Keratinocyte (primary cell): ENCODE measurements around the gene ZBTB5. TPM values are rescaled to one million over a fixed set of nuclear protein-coding genes. Genes with fewer than 3 reads are reported as not detected.

ENCODE experiments used
- DNase-seq: peaks from one replicate; pipeline ENCODE4 v3.0.0-alpha.2; 2011; ENCODE audit warnings: low read depth, missing footprints, low spot score
- FAIRE-seq: peaks from 2 replicates; lab custom pipeline; 2011; peaks lifted over from hg19 to GRCh38; lab: Jason Lieb, UNC
- H2AFZ ChIP-seq: 2 replicates; pipeline ENCODE4 v1.6.0; 2012; ENCODE audit warnings: low read length, control low read depth, inconsistent platforms; ENCODE audit not compliant: control insufficient read depth
- H3K27ac ChIP-seq: 2 replicates; pipeline ENCODE4 v1.5.1; 2011; ENCODE audit warnings: low read length; ENCODE audit not compliant: control insufficient read depth, insufficient read depth
- H3K27me3 ChIP-seq: 3 replicates; pipeline ENCODE4 v1.6.0; 2011; ENCODE audit warnings: low read length; ENCODE audit not compliant: control insufficient read depth, insufficient read depth; ENCODE audit errors: extremely low read depth
- H3K36me3 ChIP-seq, 2 experiments: 2 replicates in 1 of 2; 3 replicates in 1 of 2; pipeline ENCODE4 v1.5.1; 2011; ENCODE audit warnings: low read length in 2 of 2, mild to moderate bottlenecking in 1 of 2; ENCODE audit not compliant: control insufficient read depth in 2 of 2, insufficient read depth in 2 of 2; ENCODE audit errors: extremely low read depth in 1 of 2
- H3K4me1 ChIP-seq: 3 replicates; pipeline ENCODE4 v1.5.1; 2011; ENCODE audit warnings: low read length; ENCODE audit not compliant: control insufficient read depth, insufficient read depth; ENCODE audit errors: extremely low read depth
- H3K4me2 ChIP-seq: 3 replicates; pipeline ENCODE4 v1.6.0; 2011; ENCODE audit warnings: low read depth, low read length; ENCODE audit not compliant: control insufficient read depth, insufficient read depth; ENCODE audit errors: extremely low read depth
- H3K4me3 ChIP-seq, 3 experiments: fragments of 200-600 bp in 1 of 3; sonication (generic) in 1 of 3; 2 replicates in 2 of 3; 3 replicates in 1 of 3; pipeline ENCODE4 v1.5.1; 2011 to 2016; ENCODE audit warnings: low read length in 3 of 3, mild to moderate bottlenecking in 3 of 3, control low read depth in 2 of 3, inconsistent platforms in 1 of 3, low read depth in 1 of 3, mixed read lengths in 1 of 3, mixed run types in 1 of 3, moderate library complexity in 1 of 3; ENCODE audit not compliant: control insufficient read depth in 2 of 3, insufficient read depth in 2 of 3; ENCODE audit errors: extremely low read depth in 1 of 3
- H3K79me2 ChIP-seq: 2 replicates; pipeline ENCODE4 v1.6.0; 2012; ENCODE audit warnings: low read length; ENCODE audit not compliant: control insufficient read depth, insufficient read depth
- H3K9ac ChIP-seq: 3 replicates; pipeline ENCODE4 v1.6.0; 2011; ENCODE audit warnings: low read length; ENCODE audit not compliant: control insufficient read depth, insufficient read depth; ENCODE audit errors: extremely low read depth
- H3K9me1 ChIP-seq: 3 replicates; pipeline ENCODE4 v1.6.0; 2011; ENCODE audit warnings: low read length; ENCODE audit not compliant: control insufficient read depth, insufficient read depth; ENCODE audit errors: extremely low read depth
- H3K9me3 ChIP-seq: 2 replicates; pipeline ENCODE4 v1.5.1; 2012; ENCODE audit warnings: low read depth, low read length; ENCODE audit not compliant: control insufficient read depth
- H4K20me1 ChIP-seq: 3 replicates; pipeline ENCODE4 v1.6.0; 2011; ENCODE audit warnings: low read length; ENCODE audit not compliant: control insufficient read depth, insufficient read depth; ENCODE audit errors: extremely low read depth
- EZH2 ChIP-seq: IDR thresholded peaks from one replicate; pipeline ENCODE4 v1.6.1; 2012; ENCODE audit warnings: inconsistent platforms, mild to moderate bottlenecking, low read length, moderate library complexity
- dilution Hi-C: fragments of 300-500 bp; cut with MboI; formaldehyde crosslinking; loops from one replicate; pipeline ENCODE4 v1.7.0; 2020; ENCODE audit warnings: low sequenced_read_pairs; ENCODE audit not compliant: extremely low pct_ligation_motif_present
- polyA plus RNA-seq, 5 experiments: library from polyadenylated mRNA; depleted of rRNA in 3 of 5; stranded (reverse) in 3 of 5; stranded (forward) in 1 of 5; unstranded in 1 of 5; fragments of >200 nt; gene quantifications; 1 replicate in 1 of 5; 2 replicates in 3 of 5; 3 replicates in 1 of 5; pipeline versions ENCODE4 v1.2.1 to v1.2.3, GENCODE V29; 2011 to 2012; ENCODE audit warnings: missing spikeins in 2 of 5, low read depth in 1 of 5, low replicate concordance in 1 of 5
- TF ChIP-seq, protein P1 (sequence below), 3 experiments: IDR thresholded peaks in 1 of 3; conservative IDR thresholded peaks in 1 of 3; optimal IDR thresholded peaks in 1 of 3; 2 replicates in 2 of 3; 3 replicates in 1 of 3; pipeline versions ENCODE3 to v1.5.1; 2011; ENCODE audit warnings: low read length in 3 of 3, mild to moderate bottlenecking in 3 of 3, moderate library complexity in 2 of 3, control low read depth in 1 of 3, inconsistent platforms in 1 of 3; ENCODE audit not compliant: insufficient read depth in 2 of 3; ENCODE audit errors: extremely low read depth in 1 of 3

The ZBTB5 gene
- polyA plus RNA-seq, 1 donor (not counting 4 experiments of a cell fraction or from before 2014, with no cell fraction given) = 12.6 TPM

DNA sequence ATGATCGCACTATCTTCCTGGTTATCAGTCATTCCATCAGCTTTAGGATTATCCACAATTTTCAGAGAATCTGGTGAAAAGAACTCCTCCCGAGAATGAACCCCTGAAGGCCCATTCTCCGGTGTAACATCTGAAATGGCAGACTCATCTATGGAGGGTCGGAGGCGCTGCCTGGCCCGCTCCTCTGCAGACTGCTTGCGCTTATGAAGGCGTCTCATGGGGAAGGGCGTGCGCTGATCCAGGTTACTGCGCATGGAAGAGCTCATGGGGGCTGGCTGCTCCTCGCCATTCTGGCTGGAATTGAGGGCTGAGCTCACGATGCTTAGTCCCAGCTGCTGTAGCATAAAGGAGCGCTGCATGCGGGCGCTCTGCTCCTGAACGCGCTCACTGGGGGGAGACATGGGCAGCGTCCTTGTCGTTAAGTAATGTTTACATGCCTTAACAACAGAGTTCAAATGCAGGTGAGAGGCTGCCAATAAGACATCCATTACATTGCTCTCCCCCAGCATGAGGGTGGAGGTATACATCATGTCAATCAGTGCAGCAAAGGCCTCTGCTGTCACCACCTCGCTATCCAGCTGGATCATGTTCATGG lies 23.4 kb downstream of the ZBTB5 start:
- Histone ChIP-seq H3K9me1 (no peaks in the 10 kb centered on the region), H3K27me3 (no peaks in the 10 kb centered on the region), H3K79me2 (peaks cover 47% of the 10 kb centered on the region), H3K27ac (no peak overlapping the region), H3K9me3 (no peaks in the 10 kb centered on the region), H4K20me1 (peaks cover 3% of the 10 kb centered on the region), H3K9ac (no peak overlapping the region), H2AFZ (no peak overlapping the region), H3K4me3 (no peak overlapping the region), H3K4me2 (no peak overlapping the region), H3K4me1 (peaks cover 4% of the 10 kb centered on the region), H3K36me3 (peaks cover 29 to 44% of the 10 kb centered on the region in 2 experiments)
- no peak for FAIRE-seq
- DNase-seq = no peak
- dilution Hi-C loops = no loop called here
- TF ChIP-seq, protein P1, sequence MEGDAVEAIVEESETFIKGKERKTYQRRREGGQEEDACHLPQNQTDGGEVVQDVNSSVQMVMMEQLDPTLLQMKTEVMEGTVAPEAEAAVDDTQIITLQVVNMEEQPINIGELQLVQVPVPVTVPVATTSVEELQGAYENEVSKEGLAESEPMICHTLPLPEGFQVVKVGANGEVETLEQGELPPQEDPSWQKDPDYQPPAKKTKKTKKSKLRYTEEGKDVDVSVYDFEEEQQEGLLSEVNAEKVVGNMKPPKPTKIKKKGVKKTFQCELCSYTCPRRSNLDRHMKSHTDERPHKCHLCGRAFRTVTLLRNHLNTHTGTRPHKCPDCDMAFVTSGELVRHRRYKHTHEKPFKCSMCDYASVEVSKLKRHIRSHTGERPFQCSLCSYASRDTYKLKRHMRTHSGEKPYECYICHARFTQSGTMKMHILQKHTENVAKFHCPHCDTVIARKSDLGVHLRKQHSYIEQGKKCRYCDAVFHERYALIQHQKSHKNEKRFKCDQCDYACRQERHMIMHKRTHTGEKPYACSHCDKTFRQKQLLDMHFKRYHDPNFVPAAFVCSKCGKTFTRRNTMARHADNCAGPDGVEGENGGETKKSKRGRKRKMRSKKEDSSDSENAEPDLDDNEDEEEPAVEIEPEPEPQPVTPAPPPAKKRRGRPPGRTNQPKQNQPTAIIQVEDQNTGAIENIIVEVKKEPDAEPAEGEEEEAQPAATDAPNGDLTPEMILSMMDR (optimal IDR thresholded peaks at IDR 0.05 in 1 of 3, IDR thresholded peaks at IDR 0.05 in 1 of 3, conservative IDR thresholded peaks at IDR 0.05 in 1 of 3; ENCODE audit: extremely low read depth in 1 of 3, insufficient read depth in 2 of 3, low read length in 3 of 3) = no peak
- no peak for TF ChIP-seq EZH2

DNA sequence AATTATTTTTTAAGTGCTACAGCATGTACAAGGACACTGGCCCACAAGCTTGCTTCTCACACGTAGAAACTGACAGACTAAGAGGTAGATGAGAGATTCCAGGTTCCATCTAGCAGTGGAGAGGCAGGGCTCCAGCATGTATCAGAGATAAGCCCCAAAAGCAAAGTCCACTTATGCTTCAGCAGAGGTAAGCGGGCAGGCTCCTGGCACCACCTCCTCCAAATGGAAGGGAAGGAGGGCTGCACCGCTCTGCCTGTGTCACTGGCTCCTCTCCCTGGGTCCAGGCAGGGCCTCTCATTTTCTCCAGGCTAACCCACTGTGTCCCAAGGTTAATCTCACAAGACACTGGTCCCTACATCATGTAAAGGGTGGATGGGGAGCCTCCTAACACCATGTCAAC lies 26.9 kb downstream of the ZBTB5 start:
- no peaks in the 10 kb centered on the region for H3K9me1 ChIP-seq
- H3K4me3 ChIP-seq = no peak overlapping the region
- peaks cover 3% of the 10 kb centered on the region for H4K20me1 ChIP-seq
- H3K27me3 ChIP-seq = no peaks in the 10 kb centered on the region
- peaks cover 27% of the 10 kb centered on the region for H3K79me2 ChIP-seq
- no peak overlapping the region for H3K9ac ChIP-seq
- no peak overlapping the region for H3K4me2 ChIP-seq
- DNase-seq = no peak
- dilution Hi-C loops = no loop called here
- no peak overlapping the region for H3K27ac ChIP-seq
- FAIRE-seq = no peak
- H3K9me3 ChIP-seq = no peaks in the 10 kb centered on the region
- H3K36me3 ChIP-seq = peaks cover 45 to 61% of the 10 kb centered on the region in 2 experiments
- TF ChIP-seq EZH2 = no peak
- TF ChIP-seq, protein P1 (optimal IDR thresholded peaks at IDR 0.05 in 1 of 3, IDR thresholded peaks at IDR 0.05 in 1 of 3, conservative IDR thresholded peaks at IDR 0.05 in 1 of 3; ENCODE audit: extremely low read depth in 1 of 3, insufficient read depth in 2 of 3, low read length in 3 of 3) = no peak
- H2AFZ ChIP-seq = no peak overlapping the region
- peaks cover 3% of the 10 kb centered on the region for H3K4me1 ChIP-seq
